GM12891 (cell line): ENCODE measurements around the gene EDNRA.
A peak's percentile ranks its signal among the peaks of the same experiment; 100 is the strongest.

Experiments used
- DNase-seq: peaks from one replicate; pipeline ENCODE4 v3.0.0; 2011; ENCODE audit warnings: low spot score; ENCODE audit not compliant: insufficient read length
- FAIRE-seq: peaks from 2 replicates; lab custom pipeline; 2011; peaks lifted over from hg19 to GRCh38; lab: Jason Lieb, UNC
- PAX5 ChIP-seq: IDR thresholded peaks from 2 replicates; pipeline ENCODE4 v1.6.1; 2011; ENCODE audit warnings: low read length, moderate library complexity, mild to moderate bottlenecking; ENCODE audit not compliant: insufficient read depth, severe bottlenecking
- POLR2A ChIP-seq: IDR thresholded peaks from 2 replicates; pipeline ENCODE4 v1.6.1; 2011; ENCODE audit warnings: low read depth, low read length, control low read depth
- POLR2AphosphoS5 ChIP-seq: IDR thresholded peaks from 2 replicates; pipeline ENCODE4 v1.6.1; 2011; ENCODE audit warnings: low read depth, low read length, control low read depth
- POU2F2 ChIP-seq: IDR thresholded peaks from 2 replicates; pipeline ENCODE4 v1.6.1; 2011; ENCODE audit warnings: low read depth, mild to moderate bottlenecking, control low read depth, low read length, moderate library complexity
- SPI1 ChIP-seq: IDR thresholded peaks from 2 replicates; pipeline ENCODE4 v1.6.1; 2011; ENCODE audit warnings: low read depth, low read length, control low read depth
- TAF1 ChIP-seq: IDR thresholded peaks from 2 replicates; pipeline ENCODE4 v1.6.1; 2011; ENCODE audit warnings: low read depth, low read length, control low read depth

EDNRA gene

GRCh38 chr4:147581606-147582350 lies 100.9 kb downstream of the EDNRA start:
- TF ChIP-seq POLR2A (no peak), POU2F2 (no peak), PAX5 (no peak), SPI1 (no peak), POLR2AphosphoS5 (no peak)
- FAIRE-seq (no peak), DNase-seq (no peak)

GRCh38 chr4:147582386-147583060 lies 101.6 kb downstream of the EDNRA start:
- FAIRE-seq (no peak), DNase-seq (no peak)
- TF ChIP-seq POU2F2, result no peak
- TF ChIP-seq PAX5, result no peak
- TF ChIP-seq POLR2AphosphoS5, result no peak
- no peak for TF ChIP-seq TAF1
- TF ChIP-seq SPI1, result no peak
- TF ChIP-seq POLR2A, result no peak

- DNase-seq, result no peak
- no peak for TF ChIP-seq SPI1
- TF ChIP-seq TAF1, result no peak
- no peak for TF ChIP-seq POLR2A
- no peak for FAIRE-seq
Measured at GRCh38 chr4:147583876-147584275, 103.0 kb downstream of the EDNRA start.

- DNase-seq, result no peak
- TF ChIP-seq TAF1 (no peak), PAX5 (no peak), POU2F2 (no peak)
- FAIRE-seq, result peak; percentile 35
Measured at GRCh38 chr4:147586032-147586431, 105.1 kb downstream of the EDNRA start.

- TF ChIP-seq POU2F2 (no peak), POLR2A (no peak), POLR2AphosphoS5 (no peak), TAF1 (no peak), SPI1 (no peak), PAX5 (no peak)
- no peak for FAIRE-seq
- DNase-seq, result peak; percentile 5
Measured at GRCh38 chr4:147586637-147587036, 105.7 kb downstream of the EDNRA start.

GRCh38 chr4:147587041-147587440 lies 106.1 kb downstream of the EDNRA start:
- TF ChIP-seq POU2F2 (no peak), POLR2AphosphoS5 (no peak), PAX5 (no peak), SPI1 (no peak), POLR2A (no peak), TAF1 (no peak)
- no peak for FAIRE-seq
- DNase-seq, result no peak

GRCh38 chr4:147589586-147589985 lies 108.7 kb downstream of the EDNRA start:
- TF ChIP-seq SPI1 (no peak), POLR2A (no peak), PAX5 (no peak), POLR2AphosphoS5 (no peak), TAF1 (no peak), POU2F2 (no peak)
- FAIRE-seq, result no peak
- no peak for DNase-seq

- TF ChIP-seq POLR2AphosphoS5 (no peak), PAX5 (no peak), POU2F2 (no peak), SPI1 (no peak), POLR2A (no peak), TAF1 (no peak)
Measured at GRCh38 chr4:147590249-147590920, 109.5 kb downstream of the EDNRA start.

GRCh38 chr4:147591106-147591505 lies 110.2 kb downstream of the EDNRA start:
- FAIRE-seq, result no peak
- TF ChIP-seq SPI1 (no peak), PAX5 (no peak), POU2F2 (no peak), POLR2AphosphoS5 (no peak), TAF1 (no peak), POLR2A (no peak)
- DNase-seq, result no peak

More at GRCh38 chr4:147590249-147590920, 109.5 kb downstream of the EDNRA start:
- DNase-seq (peak; percentile 21), FAIRE-seq (peak; percentile 47)
